Activated CD8-positive, alpha-beta memory T cell treated with anti-CD3 and anti-CD28 coated beads for 36 hours (primary cell): ENCODE results near the gene UMOD. TPM values are rescaled to one million over a fixed set of nuclear protein-coding genes. Genes with fewer than 3 reads are reported as not detected.

ENCODE experiments used
- CTCF ChIA-PET: fragments of 350-600 bp; sonication (Branson Sonifier 250); formaldehyde crosslinking; loops from one replicate; lab custom pipeline; 2021; ENCODE audit warnings: antibody characterized with exemption; lab: Charles Lee
- POLR2A ChIA-PET: fragments of 350-600 bp; sonication (Branson Sonifier 250); formaldehyde crosslinking; loops from one replicate; lab custom pipeline; 2021; ENCODE audit warnings: antibody characterized with exemption; lab: Charles Lee
- total RNA-seq, 2 experiments: library from RNA; stranded (reverse); gene quantifications; one replicate each; pipeline ENCODE4 v1.2.3, GENCODE V29; 2021

The UMOD gene
- not detected for total RNA-seq

GRCh38 chr16:20352615-20353014, at the start of gene UMOD:
UMOD (minus strand) TSS chr16:20352715; CDS start chr16:20350737, 1,978 bp downstream.
- ChIA-PET POLR2A (no interaction called here), CTCF (no interaction called here)

GRCh38 chr16:20401475-20402016, 49.0 kb upstream of the UMOD start:
- POLR2A ChIA-PET, result no interaction called here
- CTCF ChIA-PET, result no interaction called here

GRCh38 chr16:20401066-20401465, 48.6 kb upstream of the UMOD start:
- POLR2A ChIA-PET, result no interaction called here

GRCh38 chr16:20399185-20399584, 46.7 kb upstream of the UMOD start:
- ChIA-PET CTCF (no interaction called here), POLR2A (no interaction called here)

More at GRCh38 chr16:20401066-20401465, 48.6 kb upstream of the UMOD start:
- CTCF ChIA-PET, result no interaction called here

- ChIA-PET CTCF (no interaction called here), POLR2A (no interaction called here)
Measured at GRCh38 chr16:20398603-20399002, 46.1 kb upstream of the UMOD start.

- ChIA-PET POLR2A (no interaction called here), CTCF (no interaction called here)
Measured at GRCh38 chr16:20397468-20398074, 45.1 kb upstream of the UMOD start.

GRCh38 chr16:20396846-20397467, 44.4 kb upstream of the UMOD start:
- ChIA-PET POLR2A (no interaction called here), CTCF (interaction anchor here (0.9 kb wide), 1 partner anchor 13 kb away, joined by 3 read pairs; no protein-coding TSS in a partner anchor)

- ChIA-PET POLR2A (no interaction called here), CTCF (no interaction called here)
Measured at GRCh38 chr16:20395946-20396345, 43.4 kb upstream of the UMOD start.

GRCh38 chr16:20393801-20394577, 41.5 kb upstream of the UMOD start:
- ChIA-PET POLR2A (interaction anchor here (0.7 kb wide), 1 partner anchor 16 kb away, joined by 3 read pairs; no protein-coding TSS in a partner anchor), CTCF (interaction anchor here (1.3 kb wide), 1 partner anchor 9 kb away, joined by 3 read pairs; no protein-coding TSS in a partner anchor)

- ChIA-PET CTCF (no interaction called here), POLR2A (no interaction called here)
Measured at GRCh38 chr16:20391045-20391444, 38.5 kb upstream of the UMOD start.

- CTCF ChIA-PET, result no interaction called here
- POLR2A ChIA-PET, result no interaction called here
Measured at GRCh38 chr16:20388854-20389253, 36.3 kb upstream of the UMOD start.

- ChIA-PET POLR2A (no interaction called here), CTCF (interaction anchor here (1.7 kb wide), 1 partner anchor 481 kb away, joined by 5 read pairs; no protein-coding TSS in a partner anchor)
Measured at GRCh38 chr16:20387978-20388377, 35.5 kb upstream of the UMOD start.

GRCh38 chr16:20385844-20386832, 33.6 kb upstream of the UMOD start:
- ChIA-PET POLR2A (no interaction called here), CTCF (interaction anchor here (0.7 to 4.1 kb wide), 5 partner anchors 10 to 479 kb away, joined by 3 to 29 read pairs (median 5); no protein-coding TSS in a partner anchor)

GRCh38 chr16:20383106-20384029, 30.9 kb upstream of the UMOD start:
- ChIA-PET CTCF (interaction anchor here (0.6 to 4.1 kb wide), 4 partner anchors 13 to 479 kb away, joined by 3 to 29 read pairs (median 4); no protein-coding TSS in a partner anchor), POLR2A (no interaction called here)

GRCh38 chr16:20382202-20382948, 29.9 kb upstream of the UMOD start:
- ChIA-PET POLR2A (no interaction called here), CTCF (interaction anchor here (1.0 to 4.1 kb wide), 2 partner anchors 475 to 478 kb away, joined by 4 to 29 read pairs; no protein-coding TSS in a partner anchor)

- ChIA-PET CTCF (interaction anchor here (0.7 kb wide), 1 partner anchor 100 kb away, joined by 3 read pairs; no protein-coding TSS in a partner anchor), POLR2A (no interaction called here)
Measured at GRCh38 chr16:20380782-20381181, 28.3 kb upstream of the UMOD start.

- POLR2A ChIA-PET, result no interaction called here
- CTCF ChIA-PET, result no interaction called here
Measured at GRCh38 chr16:20377181-20377580, 24.7 kb upstream of the UMOD start.
